GM19328 (cell line): ENCODE data around the gene OR2AJ1.

ENCODE experiments used
- ATAC-seq: cut with Tn5 transposase; IDR thresholded peaks from one replicate; pipeline ENCODE4 v1.9.1; 2021; ENCODE audit warnings: mild to moderate bottlenecking, moderate library complexity; ENCODE audit not compliant: unreplicated experiment

OR2AJ1 gene

DNA sequence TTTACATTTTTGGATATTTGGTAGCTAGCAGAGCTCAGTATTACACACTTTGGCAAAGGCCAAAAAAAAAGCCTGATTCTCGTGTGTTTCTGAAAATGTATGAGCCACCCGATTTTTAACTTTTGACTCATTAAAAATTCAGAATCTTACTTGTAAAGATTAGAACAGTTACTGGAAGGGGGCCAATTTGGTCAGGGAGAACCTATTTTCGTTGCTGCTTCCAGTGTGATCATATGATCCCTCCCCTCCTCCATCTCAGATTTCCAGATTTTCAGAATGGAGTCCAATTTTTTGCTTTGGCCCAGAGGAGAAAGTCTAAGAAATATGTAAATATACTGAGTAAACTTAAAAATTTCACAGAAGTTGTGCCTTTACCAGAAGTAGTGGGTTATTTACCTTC is 37.1 kb downstream of the OR2AJ1 start:
- ATAC-seq: no peak

DNA sequence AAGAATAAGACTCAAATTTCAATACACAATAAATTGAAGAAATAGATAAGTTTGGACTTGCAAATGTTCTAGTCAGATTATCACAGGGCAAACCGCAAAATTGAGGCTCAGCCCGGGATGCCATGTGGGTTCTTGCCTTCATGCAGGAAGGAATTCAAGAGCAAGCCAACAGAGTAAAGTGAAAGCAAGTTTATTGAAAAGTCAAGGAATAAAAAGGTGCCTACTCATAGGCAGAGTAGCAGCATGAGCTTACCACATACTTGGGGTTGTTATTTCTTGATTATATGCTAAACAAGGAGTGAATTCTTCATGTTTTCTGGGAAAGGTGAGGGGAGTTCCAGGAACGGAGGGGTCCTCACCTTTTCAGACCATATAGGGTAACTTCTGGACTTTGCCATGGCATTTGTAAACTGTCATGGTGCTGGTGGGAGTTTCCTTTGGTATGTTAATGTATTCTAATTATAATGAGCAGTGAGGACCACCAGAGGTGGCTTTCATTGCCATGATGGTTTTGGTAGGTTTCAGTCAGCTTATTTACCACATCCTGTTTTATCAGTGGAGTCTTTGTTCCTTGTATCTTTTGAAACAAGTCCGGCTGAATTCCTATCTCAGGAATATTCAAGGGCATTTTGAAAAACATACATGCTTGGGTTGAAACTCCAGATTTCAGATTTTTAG is 38.4 kb downstream of the OR2AJ1 start:
- ATAC-seq: no peak

DNA sequence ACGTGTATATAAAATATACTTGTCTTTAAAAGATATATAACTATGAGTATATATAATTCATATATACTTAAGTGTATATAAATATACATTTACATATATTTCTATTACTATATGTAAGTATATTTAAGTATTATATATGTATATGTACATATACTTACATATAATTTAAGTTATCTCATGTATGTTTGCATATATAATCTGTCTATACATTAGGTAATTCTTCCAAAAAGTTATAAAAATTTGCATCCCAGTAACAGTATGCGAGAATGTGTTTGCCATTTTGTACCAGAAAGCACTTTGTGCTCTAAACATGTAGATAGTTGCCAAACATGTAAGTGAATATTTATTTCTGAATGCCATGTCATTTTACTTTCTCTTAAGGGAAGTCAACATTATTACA is 40.2 kb downstream of the OR2AJ1 start, which contains the start of gene OR2AK2:
TSS of gene OR2AK2 (plus strand) at position 301 of the 400 bp plus-strand sequence. CDS start 144 bp downstream, outside the sequence.
- ATAC-seq: no peak

DNA sequence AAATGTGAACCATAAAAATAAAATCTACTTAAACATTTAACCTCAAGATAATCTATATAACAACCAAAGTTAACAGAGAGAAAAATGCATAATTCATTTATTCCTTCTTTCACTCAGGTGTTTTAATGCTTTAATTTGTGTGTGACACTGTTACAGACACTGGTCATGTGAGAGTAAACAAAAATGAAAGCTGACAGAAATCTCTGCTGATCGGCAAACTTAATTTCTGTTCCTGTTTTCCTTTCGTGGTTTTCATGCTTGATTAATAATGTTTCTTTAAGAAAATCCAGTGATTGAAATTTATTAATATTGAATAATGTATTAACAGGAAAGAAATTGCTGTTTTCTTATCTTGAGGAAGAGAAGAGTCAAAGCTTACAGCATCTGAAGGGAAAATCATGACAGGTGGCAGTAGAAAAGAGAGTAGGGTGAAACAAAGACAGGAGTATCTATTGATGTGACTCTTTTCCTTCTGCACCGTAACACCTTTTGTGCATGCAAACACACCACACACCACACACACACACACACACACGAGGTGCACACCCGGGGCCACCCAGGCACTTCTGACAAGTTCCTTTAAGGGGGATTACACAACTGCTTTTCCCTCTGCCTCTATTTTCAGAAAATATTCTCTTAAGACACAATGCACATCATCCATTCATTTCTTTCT is 42.0 kb downstream of the OR2AJ1 start:
- peak; percentile 81 for ATAC-seq
